Colonic mucosa (tissue), 4 donors: Measurements from ENCODE around the gene OR6C75. TPM values are rescaled to one million over a fixed set of nuclear protein-coding genes. Genes with fewer than 3 reads are reported as not detected.
"Not testable (repeated sequence)": the region's sequence is repeated elsewhere in the genome, so short reads cannot be mapped to it uniquely, and the experiment has no call there.

Experiments
- DNase-seq: peaks from one replicate; pipeline ENCODE4 v3.0.0-alpha.2; 2020
- H3K27ac ChIP-seq: fragments of 200-600 bp; one replicate; pipeline ENCODE4 v1.8.0; 2021
- H3K27me3 ChIP-seq: fragments of 200-600 bp; one replicate; pipeline ENCODE4 v1.8.0; 2021
- H3K36me3 ChIP-seq: fragments of 200-600 bp; one replicate; pipeline ENCODE4 v1.8.0; 2021
- H3K4me1 ChIP-seq: fragments of 200-600 bp; one replicate; pipeline ENCODE4 v1.8.0; 2021; ENCODE audit warnings: mild to moderate bottlenecking
- H3K4me3 ChIP-seq: fragments of 200-600 bp; one replicate; pipeline ENCODE4 v1.8.0; 2021
- H3K9ac ChIP-seq, 2 donors: one replicate each; pipeline ENCODE4 v1.7.0; 2013; ENCODE audit warnings: control low read depth in 2 of 2, low read depth in 2 of 2, low read length in 2 of 2
- H3K9me3 ChIP-seq: fragments of 200-600 bp; one replicate; pipeline ENCODE4 v1.8.0; 2021
- intact Hi-C: fragments of 100-400 bp; cut with DNase I; formaldehyde crosslinking; loops from one replicate; pipeline ENCODE4 v1.14.1; 2022
- total RNA-seq, 2 donors: library from RNA; stranded (reverse); fragmentation: NEBNext Ultra II Directional in 1 of 2; extraction: Animal tissue kit (Norgen Biotek cat#: 25700) in 1 of 2; gene quantifications; one replicate each; pipeline ENCODE4 v1.2.1, GENCODE V29; 2021
- TF ChIP-seq, protein P1 (sequence below): fragments of 200-600 bp; IDR thresholded peaks from one replicate; pipeline ENCODE4 v1.8.0; 2022; ENCODE audit warnings: antibody characterized with exemption, mild to moderate bottlenecking
- donor health status: healthy.
- donor health status: DM: no; HTN: no; CAD: no.
- donor health status: DM: no; HTN: no; CAD: no.

Gene OR6C75
- total RNA-seq: not detected

DNA sequence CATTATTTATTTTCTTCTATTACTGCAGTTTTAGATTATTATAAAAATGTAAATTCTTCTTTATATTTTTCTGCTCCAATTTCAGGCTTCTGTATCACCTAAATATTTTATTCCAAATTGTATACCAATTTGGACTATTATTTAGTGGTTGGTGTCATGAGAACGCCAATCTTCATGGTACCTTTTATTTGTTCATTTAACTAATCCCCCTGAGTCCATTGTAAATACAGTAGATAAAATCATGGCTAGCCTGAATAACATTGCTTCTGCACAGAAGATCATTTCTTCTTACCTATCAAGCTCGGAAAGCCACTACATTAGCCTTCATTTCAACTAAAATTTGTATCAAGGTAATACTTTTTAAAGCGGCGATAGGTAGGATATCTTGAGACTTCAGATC, at the start of gene OR6C75:
OR6C75 (plus strand) TSS at position 301 of the 400 bp plus-strand sequence. CDS start 2,136 bp downstream, outside the sequence.
- Histone ChIP-seq H3K27ac (no peak within 1 kb of the TSS), H3K27me3 (no peaks in the 10 kb centered on the region), H3K4me1 (no peaks in the 10 kb centered on the region), H3K36me3 (no peaks in the 10 kb centered on the region), H3K9ac (no peak within 1 kb of the TSS), H3K4me3 (no peak within 1 kb of the TSS), H3K9me3 (no peaks in the 10 kb centered on the region)
- intact Hi-C loops: no loop called here
- no peak for DNase-seq
- TF ChIP-seq, protein P1, sequence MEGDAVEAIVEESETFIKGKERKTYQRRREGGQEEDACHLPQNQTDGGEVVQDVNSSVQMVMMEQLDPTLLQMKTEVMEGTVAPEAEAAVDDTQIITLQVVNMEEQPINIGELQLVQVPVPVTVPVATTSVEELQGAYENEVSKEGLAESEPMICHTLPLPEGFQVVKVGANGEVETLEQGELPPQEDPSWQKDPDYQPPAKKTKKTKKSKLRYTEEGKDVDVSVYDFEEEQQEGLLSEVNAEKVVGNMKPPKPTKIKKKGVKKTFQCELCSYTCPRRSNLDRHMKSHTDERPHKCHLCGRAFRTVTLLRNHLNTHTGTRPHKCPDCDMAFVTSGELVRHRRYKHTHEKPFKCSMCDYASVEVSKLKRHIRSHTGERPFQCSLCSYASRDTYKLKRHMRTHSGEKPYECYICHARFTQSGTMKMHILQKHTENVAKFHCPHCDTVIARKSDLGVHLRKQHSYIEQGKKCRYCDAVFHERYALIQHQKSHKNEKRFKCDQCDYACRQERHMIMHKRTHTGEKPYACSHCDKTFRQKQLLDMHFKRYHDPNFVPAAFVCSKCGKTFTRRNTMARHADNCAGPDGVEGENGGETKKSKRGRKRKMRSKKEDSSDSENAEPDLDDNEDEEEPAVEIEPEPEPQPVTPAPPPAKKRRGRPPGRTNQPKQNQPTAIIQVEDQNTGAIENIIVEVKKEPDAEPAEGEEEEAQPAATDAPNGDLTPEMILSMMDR: no peak

DNA sequence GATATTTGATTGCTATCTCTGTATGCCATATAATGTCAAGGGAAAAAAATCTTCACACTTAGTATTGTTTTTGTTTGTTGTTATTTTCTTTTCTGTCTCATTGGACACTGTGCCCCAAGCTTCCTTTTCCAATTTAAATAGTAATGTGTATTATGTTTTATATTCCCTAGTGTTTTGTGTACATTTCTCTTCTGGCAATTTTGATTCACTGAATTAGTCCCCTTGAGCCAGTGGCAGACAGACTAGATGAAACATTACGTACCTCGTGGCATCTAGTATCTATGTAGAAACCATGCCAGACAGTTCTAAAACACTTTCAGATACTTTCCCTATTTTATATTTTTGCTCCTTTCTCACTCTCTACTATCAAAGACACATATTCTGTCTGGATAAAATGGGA, 48.7 kb upstream of the OR6C75 start, which contains the start of gene OR6C1:
OR6C1 (plus strand) TSS at position 301 of the 400 bp plus-strand sequence. CDS start 6,257 bp downstream, outside the sequence.
- Histone ChIP-seq H3K4me3 (no peak within 1 kb of the TSS), H3K36me3 (no peaks in the 10 kb centered on the region), H3K27ac (no peak within 1 kb of the TSS), H3K4me1 (no peaks in the 10 kb centered on the region), H3K9ac (no peak within 1 kb of the TSS), H3K27me3 (no peaks in the 10 kb centered on the region), H3K9me3 (no peaks in the 10 kb centered on the region)
- no peak for DNase-seq
- TF ChIP-seq, protein P1: no peak
- intact Hi-C loops: no loop called here

DNA sequence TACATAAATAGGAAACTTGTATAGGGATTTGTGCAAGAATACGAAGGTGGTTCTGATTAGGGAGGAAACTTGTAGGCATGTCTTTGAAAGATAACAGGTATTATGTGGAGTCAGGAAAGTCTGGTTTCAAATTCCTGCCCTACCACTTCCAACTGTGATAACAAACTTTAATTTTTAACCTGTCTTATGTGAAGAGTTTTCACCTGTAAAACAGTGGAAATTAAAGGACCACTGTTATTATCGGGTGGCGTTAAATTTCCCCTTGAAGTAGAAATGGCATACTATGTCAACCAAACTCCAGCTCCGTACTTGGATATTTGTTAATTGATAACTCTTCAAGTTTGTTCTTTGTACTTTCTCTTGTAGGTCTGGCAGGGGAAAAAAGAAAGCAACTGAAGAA, 42.6 kb upstream of the OR6C75 start:
- TF ChIP-seq, protein P1: no peak
- H3K27ac ChIP-seq: no peak overlapping the region
- intact Hi-C loops: no loop called here
- H3K27me3 ChIP-seq: no peaks in the 10 kb centered on the region
- no peak overlapping the region for H3K9ac ChIP-seq
- no peaks in the 10 kb centered on the region for H3K9me3 ChIP-seq
- no peaks in the 10 kb centered on the region for H3K36me3 ChIP-seq
- H3K4me3 ChIP-seq: no peak overlapping the region
- DNase-seq: no peak
- no peaks in the 10 kb centered on the region for H3K4me1 ChIP-seq

DNA sequence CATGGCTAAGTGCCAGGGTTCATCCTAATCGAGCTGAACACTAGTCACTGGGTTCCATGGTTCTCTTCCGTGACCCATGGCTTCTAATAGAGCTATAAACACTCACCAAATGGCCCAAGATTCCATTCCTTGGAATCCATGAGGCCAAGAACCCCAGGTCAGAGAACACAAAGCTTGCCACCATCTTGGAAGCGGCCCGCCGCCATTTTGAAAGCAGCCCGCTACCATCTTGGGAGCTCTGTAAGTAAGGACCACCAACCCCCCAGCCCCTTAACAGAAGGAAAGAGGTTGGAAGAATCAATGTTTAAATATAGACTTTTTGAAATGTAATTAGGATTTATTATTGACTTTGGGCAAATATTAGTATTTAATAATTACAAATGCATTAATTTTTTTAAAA, 37.0 kb upstream of the OR6C75 start:
- H3K27me3 ChIP-seq, intact Hi-C loops, H3K4me3 ChIP-seq, H3K36me3 ChIP-seq, DNase-seq, H3K9me3 ChIP-seq, H3K4me1 ChIP-seq, H3K9ac ChIP-seq, H3K27ac ChIP-seq: not testable (repeated sequence)

DNA sequence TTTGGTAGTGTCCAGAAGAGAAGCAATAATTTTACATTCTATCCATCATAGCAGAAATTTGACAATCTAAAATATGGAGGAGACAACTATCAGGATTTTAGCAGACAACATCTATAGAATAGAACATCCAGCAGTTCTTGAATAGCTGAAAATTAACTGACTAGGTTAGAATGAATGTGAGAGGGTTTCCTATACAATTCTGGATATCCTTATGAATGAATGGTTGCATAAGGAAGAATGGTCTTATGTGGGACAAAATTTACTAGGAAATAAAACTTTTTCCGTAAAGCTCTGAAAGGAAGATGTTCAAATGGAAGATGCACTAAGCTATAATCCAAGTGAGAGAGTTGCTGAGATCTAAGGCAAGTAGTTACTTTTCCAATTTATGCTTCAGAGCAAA, 32.3 kb upstream of the OR6C75 start, which contains the start of gene OR6C3:
OR6C3 (plus strand) TSS at position 301 of the 400 bp plus-strand sequence. CDS start 955 bp downstream, outside the sequence.
- no peak for DNase-seq
- Histone ChIP-seq H3K27me3 (no peaks in the 10 kb centered on the region), H3K9ac (no peak within 1 kb of the TSS), H3K9me3 (no peaks in the 10 kb centered on the region), H3K27ac (no peak within 1 kb of the TSS), H3K4me3 (no peak within 1 kb of the TSS), H3K4me1 (no peaks in the 10 kb centered on the region), H3K36me3 (no peaks in the 10 kb centered on the region)
- TF ChIP-seq, protein P1: no peak
- intact Hi-C loops: no loop called here

DNA sequence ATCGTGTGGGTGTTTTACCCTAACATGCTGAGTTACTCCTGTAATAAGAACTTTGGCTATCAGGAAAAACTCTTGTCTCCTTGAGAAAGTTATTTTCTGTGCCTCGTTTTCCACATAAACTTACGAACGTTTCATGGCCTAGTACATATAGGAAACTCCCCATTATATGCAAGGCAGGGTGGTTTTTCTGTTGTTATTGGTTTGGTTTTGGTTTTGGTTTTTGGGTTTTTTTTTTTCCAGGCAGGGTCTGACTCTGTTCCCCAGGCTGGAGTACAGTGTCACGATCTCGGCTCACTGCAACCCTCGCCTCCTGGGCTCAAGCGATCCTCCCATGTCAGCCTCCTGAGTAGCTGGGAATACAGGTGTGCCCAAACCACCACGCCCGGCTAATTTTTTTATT, 26.8 kb upstream of the OR6C75 start:
- H3K27me3 ChIP-seq: no peaks in the 10 kb centered on the region
- intact Hi-C loops: no loop called here
- H3K4me1 ChIP-seq: no peaks in the 10 kb centered on the region
- TF ChIP-seq, protein P1: no peak
- H3K4me3 ChIP-seq: no peak overlapping the region
- H3K27ac ChIP-seq: no peak overlapping the region
- DNase-seq: no peak
- no peak overlapping the region for H3K9ac ChIP-seq
- H3K9me3 ChIP-seq: no peaks in the 10 kb centered on the region
- no peaks in the 10 kb centered on the region for H3K36me3 ChIP-seq

DNA sequence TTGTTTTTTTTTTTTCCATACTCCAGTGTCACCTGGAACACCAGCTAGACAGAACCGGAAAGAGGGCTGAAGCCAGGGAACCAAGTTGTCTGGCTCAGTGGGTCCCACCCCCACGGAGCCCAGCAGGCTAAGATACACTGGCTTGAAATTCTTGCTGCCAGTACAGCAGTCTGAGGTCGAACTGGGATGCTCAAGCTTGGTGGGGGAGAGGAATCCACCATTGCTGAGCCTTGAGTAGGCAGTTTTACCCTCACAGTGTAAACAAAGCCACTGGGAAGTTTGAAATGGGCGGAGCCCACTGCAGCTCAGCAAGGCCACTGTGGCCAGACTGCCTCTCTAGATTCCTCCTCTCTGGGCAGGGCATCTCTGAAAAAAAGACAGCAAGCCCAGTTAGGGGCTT, 7.4 kb upstream of the OR6C75 start:
- DNase-seq, H3K36me3 ChIP-seq, H3K27me3 ChIP-seq, H3K27ac ChIP-seq, intact Hi-C loops, H3K9ac ChIP-seq, H3K9me3 ChIP-seq, H3K4me3 ChIP-seq, H3K4me1 ChIP-seq: not testable (repeated sequence)
